GM23338 (cell line): ENCODE measurements around the gene KCNA3. TPM values are rescaled to one million over a fixed set of nuclear protein-coding genes. Genes with fewer than 3 reads are reported as not detected.

Source experiments
- ATAC-seq: fragments of 200-7000 bp; cut with Tn5 transposase; 3 replicates; pipeline ENCODE4 v1.9.1; 2020
- DNase-seq: peaks from one replicate; pipeline ENCODE4 v3.0.0-alpha.2; 2015; ENCODE audit warnings: low spot score
- H2AFZ ChIP-seq: fragments of 200-600 bp; sonication (generic); 2 replicates; pipeline ENCODE4 v1.8.0; 2016; ENCODE audit warnings: antibody characterized with exemption, mild to moderate bottlenecking, moderate library complexity
- H3F3A ChIP-seq: fragments of 200-600 bp; sonication (generic); replicated peaks from 2 replicates; pipeline ENCODE4 v1.8.0; 2017; ENCODE audit warnings: antibody characterized with exemption, mixed run types, low read depth
- H3K27ac ChIP-seq: fragments of 200-600 bp; sonication (generic); 2 replicates; pipeline ENCODE4 v1.6.1; 2016; ENCODE audit warnings: low read depth
- H3K27me3 ChIP-seq: fragments of 200-600 bp; sonication (generic); 2 replicates; pipeline ENCODE4 v1.8.0; 2016; ENCODE audit warnings: mild to moderate bottlenecking, mixed run types, moderate library complexity; ENCODE audit not compliant: insufficient read depth
- H3K36me3 ChIP-seq: fragments of 200-600 bp; sonication (generic); 2 replicates; pipeline ENCODE4 v1.8.0; 2016; ENCODE audit warnings: mild to moderate bottlenecking; ENCODE audit not compliant: insufficient read depth
- H3K4me1 ChIP-seq: fragments of 200-600 bp; sonication (generic); 2 replicates; pipeline ENCODE4 v1.8.0; 2016; ENCODE audit warnings: mild to moderate bottlenecking, moderate library complexity; ENCODE audit not compliant: insufficient read depth
- H3K4me2 ChIP-seq: fragments of 200-600 bp; sonication (generic); 2 replicates; pipeline ENCODE4 v1.7.1; 2017; ENCODE audit warnings: mixed run types
- H3K4me3 ChIP-seq: fragments of 200-600 bp; sonication (generic); 2 replicates; pipeline ENCODE4 v1.6.1; 2016; ENCODE audit warnings: mixed run types
- H3K79me2 ChIP-seq: fragments of 200-600 bp; sonication (generic); replicated peaks from 2 replicates; pipeline ENCODE4 v1.8.0; 2017; ENCODE audit warnings: mild to moderate bottlenecking; ENCODE audit not compliant: insufficient read depth
- H3K9me2 ChIP-seq: fragments of 200-600 bp; sonication (generic); 2 replicates; pipeline ENCODE4 v1.8.0; 2017; ENCODE audit not compliant: insufficient read depth
- H4K20me1 ChIP-seq: fragments of 200-600 bp; sonication (generic); replicated peaks from 2 replicates; pipeline ENCODE4 v1.8.0; 2017; ENCODE audit warnings: mild to moderate bottlenecking; ENCODE audit not compliant: insufficient read depth
- H3K27ac Mint-ChIP-seq: 2 replicates; pipeline ENCODE4 v1.8.0; 2020; ENCODE audit warnings: inconsistent platforms, mild to moderate bottlenecking, moderate library complexity, mixed read lengths
- H3K27me3 Mint-ChIP-seq: 3 replicates; pipeline ENCODE4 v1.8.0; 2022; ENCODE audit warnings: low read depth, mild to moderate bottlenecking, moderate library complexity, mixed read lengths, inconsistent platforms; ENCODE audit not compliant: insufficient read depth, poor library complexity
- H3K36me3 Mint-ChIP-seq: 3 replicates; pipeline ENCODE4 v1.8.0; 2021; ENCODE audit warnings: low read depth, mild to moderate bottlenecking, inconsistent platforms, moderate library complexity, mixed read lengths
- H3K4me1 Mint-ChIP-seq: 3 replicates; pipeline ENCODE4 v1.8.0; 2020; ENCODE audit warnings: mild to moderate bottlenecking, inconsistent platforms, mixed read lengths
- H3K4me3 Mint-ChIP-seq: 3 replicates; pipeline ENCODE4 v1.8.0; 2021; ENCODE audit warnings: moderate library complexity, mild to moderate bottlenecking, inconsistent platforms, mixed read lengths
- H3K9me3 Mint-ChIP-seq: 3 replicates; pipeline ENCODE4 v1.8.0; 2020; ENCODE audit warnings: moderate library complexity, mild to moderate bottlenecking, inconsistent platforms, mixed read lengths
- CREB1 ChIP-seq: fragments of 250-450 bp; sonication (Bioruptor Pico); IDR thresholded peaks from 2 replicates; pipeline ENCODE4 v1.5.0; 2020; ENCODE audit warnings: low read depth, mild to moderate bottlenecking, moderate library complexity
- CTCF ChIP-seq, 2 experiments: fragments of 200-600 bp in 1 of 2; sonication (generic) in 1 of 2; conservative IDR thresholded peaks; 2 replicates each; pipeline versions ENCODE4 v1.5.1 to v1.6.1; 2016 to 2017; ENCODE audit warnings: antibody characterized with exemption in 2 of 2, low read depth in 2 of 2, mild to moderate bottlenecking in 2 of 2, moderate library complexity in 1 of 2
- ETS1 ChIP-seq: IDR thresholded peaks from 2 replicates; pipeline ENCODE4 v1.6.1; 2016; ENCODE audit warnings: antibody characterized with exemption
- EZH2 ChIP-seq: fragments of 200-600 bp; sonication (generic); IDR thresholded peaks from one replicate; pipeline ENCODE4 v1.8.0; 2017; ENCODE audit warnings: antibody characterized with exemption, mild to moderate bottlenecking, low read depth; ENCODE audit not compliant: unreplicated experiment
- EZH2phosphoT487 ChIP-seq: fragments of 200-600 bp; sonication (generic); IDR thresholded peaks from one replicate; pipeline ENCODE4 v1.8.1; 2018; ENCODE audit warnings: antibody characterized with exemption; ENCODE audit not compliant: unreplicated experiment
- JUNB ChIP-seq: IDR thresholded peaks from one replicate; pipeline ENCODE4 v1.6.1; 2016; ENCODE audit warnings: antibody characterized with exemption; ENCODE audit not compliant: unreplicated experiment
- REST ChIP-seq: IDR thresholded peaks from one replicate; pipeline ENCODE4 v1.6.1; 2018; ENCODE audit warnings: antibody characterized with exemption; ENCODE audit not compliant: unreplicated experiment
- STAT1 ChIP-seq: IDR thresholded peaks from one replicate; pipeline ENCODE4 v1.6.1; 2016; ENCODE audit warnings: antibody characterized with exemption; ENCODE audit not compliant: unreplicated experiment
- ZNF114 ChIP-seq: fragments of 250-450 bp; sonication (Bioruptor Pico); IDR thresholded peaks from 2 replicates; pipeline ENCODE4 v1.5.0; 2020; ENCODE audit warnings: mild to moderate bottlenecking, moderate library complexity
- ZNF331 ChIP-seq: fragments of 250-450 bp; sonication (Bioruptor Pico); IDR thresholded peaks from 2 replicates; pipeline ENCODE4 v1.5.0; 2020; ENCODE audit warnings: low read depth, mild to moderate bottlenecking, moderate library complexity
- polyA plus RNA-seq: library from polyadenylated mRNA; unstranded; fragments of >200 nt; fragmentation: Nextera tagmentation; extraction: Ambion mirVana; gene quantifications from 2 replicates; pipeline ENCODE4 v1.2.1, GENCODE V29; 2016
- total RNA-seq: library from RNA; depleted of rRNA; stranded (reverse); fragments of >200 nt; shearing (Covaris generic); gene quantifications from 2 replicates; pipeline ENCODE4 v1.2.3, GENCODE V29; 2014

Gene KCNA3
- total and polyA plus RNA-seq, 2 experiments from 2014 or later, result 0.32 to 4.2 TPM

- TF ChIP-seq CTCF (conservative IDR thresholded peaks at IDR 0.05; ENCODE audit: low read depth in 2 of 2) (no peak), EZH2phosphoT487 (no peak), REST (no peak), ZNF331 (CRISPR knock-in tag) (no peak), ZNF114 (CRISPR knock-in tag) (no peak), ETS1 (no peak), JUNB (no peak), CREB1 (CRISPR knock-in tag) (no peak), STAT1 (no peak)
Measured at GRCh38 chr1:110650609-110651008, 24.1 kb downstream of the KCNA3 start (continued).

GRCh38 chr1:110648417-110648816 lies 26.3 kb downstream of the KCNA3 start:
- no peaks in the 10 kb centered on the region for H3K36me3 ChIP-seq
- DNase-seq (no peak), ATAC-seq (no peak)
- Mint-ChIP-seq H3K36me3 (no peaks in the 10 kb centered on the region), H3K4me3 (no peak overlapping the region), H3K9me3 (no peaks in the 10 kb centered on the region), H3K4me1 (peaks cover 5% of the 10 kb centered on the region; the same call in 2 of the 3 replicates), H3K27me3 (no peaks in the 10 kb centered on the region), H3K27ac (no peak overlapping the region)
- no peak overlapping the region for H2AFZ ChIP-seq
- H3K4me1 ChIP-seq, result no peaks in the 10 kb centered on the region
- no peaks in the 10 kb centered on the region for H3K9me2 ChIP-seq
- no peak overlapping the region for H3K4me3 ChIP-seq
- no peaks in the 10 kb centered on the region for H3K79me2 ChIP-seq
- no peak overlapping the region for H3K27ac ChIP-seq
- H3K4me2 ChIP-seq, result no peak overlapping the region
- H3F3A ChIP-seq, result no peaks in the 10 kb centered on the region
- H3K27me3 ChIP-seq, result no peaks in the 10 kb centered on the region
- H4K20me1 ChIP-seq, result no peaks in the 10 kb centered on the region
- TF ChIP-seq EZH2phosphoT487 (no peak), CTCF (conservative IDR thresholded peaks at IDR 0.05; ENCODE audit: low read depth in 2 of 2) (no peak), REST (no peak), EZH2 (no peak), ETS1 (no peak), JUNB (no peak), ZNF331 (CRISPR knock-in tag) (no peak), CREB1 (CRISPR knock-in tag) (no peak), STAT1 (no peak)
